ENCODE results near the gene POU2F1. TPM values are rescaled to one million over a fixed set of nuclear protein-coding genes. Genes with fewer than 3 reads are reported as not detected.

Gene POU2F1
- total RNA-seq, 1 experiment from 2014 or later = 11.6 TPM

GRCh38 chr1:167291539-167292185 is 71.0 kb downstream of the POU2F1 start:
- Mint-ChIP-seq H3K4me1 (ENCODE audit: insufficient read depth, unreplicated experiment) (peaks cover 13% of the 10 kb centered on the region), H3K4me3 (ENCODE audit: unreplicated experiment) (no peak overlapping the region), H3K9me3 (ENCODE audit: unreplicated experiment) (peaks cover 7% of the 10 kb centered on the region), H3K27me3 (ENCODE audit: insufficient read depth, unreplicated experiment) (no peaks in the 10 kb centered on the region), H3K36me3 (ENCODE audit: insufficient read depth, unreplicated experiment) (no peaks in the 10 kb centered on the region), H3K27ac (ENCODE audit: low read depth, unreplicated experiment) (no peak overlapping the region)
- intact Hi-C loops (cut with micrococcal nuclease) = no loop called here
- DNase-seq (ENCODE audit: unreplicated experiment) = no peak
- CTCF ChIA-PET = interaction anchor here (0.6 to 1.8 kb wide), 9 partner anchors 23 to 1909 kb away, joined by 3 to 5 read pairs (median 3); no protein-coding TSS in a partner anchor
- no peak for TF ChIP-seq CTCF (IDR thresholded peaks at IDR 0.05; ENCODE audit: unreplicated experiment)
- no TSS peak for BruUV-seq (replicated peaks)
- POLR2A ChIA-PET = interaction anchor here (0.6 to 2.5 kb wide), 7 partner anchors 11 to 437 kb away, joined by 3 to 11 read pairs (median 5); no protein-coding TSS in a partner anchor

- no peak overlapping the region for H3K4me3 Mint-ChIP-seq (ENCODE audit: unreplicated experiment)
- H3K9me3 Mint-ChIP-seq (ENCODE audit: unreplicated experiment) = peaks cover 7% of the 10 kb centered on the region
- peaks cover 15% of the 10 kb centered on the region for H3K4me1 Mint-ChIP-seq (ENCODE audit: insufficient read depth, unreplicated experiment)
- CTCF ChIA-PET = interaction anchor here (0.7 to 1.8 kb wide), 7 partner anchors 13 to 481 kb away, joined by 3 to 6 read pairs (median 3); no protein-coding TSS in a partner anchor
- intact Hi-C loops (cut with micrococcal nuclease) = no loop called here
- H3K36me3 Mint-ChIP-seq (ENCODE audit: insufficient read depth, unreplicated experiment) = no peaks in the 10 kb centered on the region
- TF ChIP-seq CTCF (IDR thresholded peaks at IDR 0.05; ENCODE audit: unreplicated experiment) = no peak
- POLR2A ChIA-PET = interaction anchor here (0.6 to 2.5 kb wide), 4 partner anchors 12 to 438 kb away, joined by 3 to 11 read pairs (median 4); no protein-coding TSS in a partner anchor
- no peak for DNase-seq (ENCODE audit: unreplicated experiment)
- H3K27ac Mint-ChIP-seq (ENCODE audit: low read depth, unreplicated experiment) = no peak overlapping the region
- no TSS peak for BruUV-seq (replicated peaks)
- H3K27me3 Mint-ChIP-seq (ENCODE audit: insufficient read depth, unreplicated experiment) = no peaks in the 10 kb centered on the region
Measured at GRCh38 chr1:167292216-167292615, 71.5 kb downstream of the POU2F1 start.

GRCh38 chr1:167293057-167293456 is 72.4 kb downstream of the POU2F1 start:
- TF ChIP-seq CTCF (IDR thresholded peaks at IDR 0.05; ENCODE audit: unreplicated experiment) = no peak
- Mint-ChIP-seq H3K4me1 (ENCODE audit: insufficient read depth, unreplicated experiment) (peaks cover 23% of the 10 kb centered on the region), H3K27me3 (ENCODE audit: insufficient read depth, unreplicated experiment) (no peaks in the 10 kb centered on the region), H3K4me3 (ENCODE audit: unreplicated experiment) (no peak overlapping the region), H3K9me3 (ENCODE audit: unreplicated experiment) (peaks cover 7% of the 10 kb centered on the region), H3K36me3 (ENCODE audit: insufficient read depth, unreplicated experiment) (no peaks in the 10 kb centered on the region), H3K27ac (ENCODE audit: low read depth, unreplicated experiment) (no peak overlapping the region)
- ChIA-PET CTCF (interaction anchor here (0.6 to 1.2 kb wide), 3 partner anchors 14 to 260 kb away, joined by 3 to 6 read pairs (median 5); no protein-coding TSS in a partner anchor), POLR2A (interaction anchor here (2.5 kb wide), 1 partner anchor 13 kb away, joined by 11 read pairs; no protein-coding TSS in a partner anchor)
- BruUV-seq (replicated peaks) = no TSS peak
- intact Hi-C loops (cut with micrococcal nuclease) = no loop called here
- no peak for DNase-seq (ENCODE audit: unreplicated experiment)

- intact Hi-C loops (cut with micrococcal nuclease) = no loop called here
- H3K36me3 Mint-ChIP-seq (ENCODE audit: insufficient read depth, unreplicated experiment) = no peaks in the 10 kb centered on the region
- peak; percentile 33 for DNase-seq (ENCODE audit: unreplicated experiment)
- H3K27me3 Mint-ChIP-seq (ENCODE audit: insufficient read depth, unreplicated experiment) = no peaks in the 10 kb centered on the region
- H3K4me1 Mint-ChIP-seq (ENCODE audit: insufficient read depth, unreplicated experiment) = peaks cover 24% of the 10 kb centered on the region
- H3K27ac Mint-ChIP-seq (ENCODE audit: low read depth, unreplicated experiment) = no peak overlapping the region
- BruUV-seq (replicated peaks) = no TSS peak
- ChIA-PET CTCF (interaction anchor here (0.8 kb wide), 1 partner anchor 26 kb away, joined by 4 read pairs; no protein-coding TSS in a partner anchor), POLR2A (interaction anchor here (0.7 kb wide), 1 partner anchor 169 kb away, joined by 3 read pairs; no protein-coding TSS in a partner anchor)
- peaks cover 7% of the 10 kb centered on the region for H3K9me3 Mint-ChIP-seq (ENCODE audit: unreplicated experiment)
- no peak overlapping the region for H3K4me3 Mint-ChIP-seq (ENCODE audit: unreplicated experiment)
- no peak for TF ChIP-seq CTCF (IDR thresholded peaks at IDR 0.05; ENCODE audit: unreplicated experiment)
Measured at GRCh38 chr1:167294528-167294927, 73.8 kb downstream of the POU2F1 start.
